ENCODE results near the gene B3GNT2.

B3GNT2 gene

GRCh38 chr2:62248226-62248625 is 52.3 kb downstream of the B3GNT2 start:
- Histone ChIP-seq H2BK15ac (ENCODE audit: low read length) (no peak overlapping the region), H4K91ac (ENCODE audit: low read depth, low read length, poor library complexity) (no peak overlapping the region), H2BK12ac (ENCODE audit: low read length) (no peak overlapping the region), H2BK120ac (ENCODE audit: low read depth, low read length) (no peak overlapping the region), H3K9ac (ENCODE audit: low read depth, low read length, poor library complexity) (no peak overlapping the region), H3K4ac (ENCODE audit: low read length) (no peak overlapping the region), H3K4me1 (ENCODE audit: control insufficient read depth in 2 of 2, insufficient read depth in 1 of 2, low read depth in 1 of 2, low read length in 2 of 2) (peaks cover 0 to 3% of the 10 kb centered on the region in 2 donors), H3K36me3 (replicated peaks in 1 of 2; ENCODE audit: control insufficient read depth in 2 of 2, insufficient read depth in 2 of 2, low read length in 2 of 2) (no peaks in the 10 kb centered on the region), H3K23ac (ENCODE audit: low read depth, low read length, poor library complexity) (no peak overlapping the region), H2AK5ac (ENCODE audit: low read depth, low read length) (no peak overlapping the region), H3K79me1 (ENCODE audit: low read depth, low read length) (no peaks in the 10 kb centered on the region), H3K14ac (ENCODE audit: low read length) (no peak overlapping the region), H3K27me3 (ENCODE audit: control insufficient read depth in 3 of 3, insufficient read depth in 3 of 3, low read depth in 1 of 3, low read length in 3 of 3) (no peaks in the 10 kb centered on the region), H3K18ac (ENCODE audit: low read length) (no peak overlapping the region), H3K4me2 (ENCODE audit: insufficient read depth, low read length, poor library complexity, severe bottlenecking) (no peak overlapping the region), H3K27ac (replicated peaks; ENCODE audit: low read length) (no peak overlapping the region), H2AFZ (ENCODE audit: low read length) (no peak overlapping the region), H3K4me3 (ENCODE audit: low read length in 2 of 2) (no peak overlapping the region), H2BK5ac (ENCODE audit: low read length) (no peak overlapping the region), H4K8ac (ENCODE audit: low read depth, low read length) (no peak overlapping the region), H3K9me3 (replicated peaks in 1 of 2; ENCODE audit: control insufficient read depth in 2 of 2, insufficient read depth in 1 of 2, low read depth in 1 of 2, low read length in 2 of 2) (peaks cover 0 to 2% of the 10 kb centered on the region in 2 donors)
- no CpG with 5 or more reads among the region's 3 CpGs for WGBS, 2 donors (ENCODE audit: extremely low coverage in 2 of 2, insufficient read length in 2 of 2, insufficient replicate concordance in 1 of 2)
- DNase-seq (ENCODE audit: low spot score) = no peak

GRCh38 chr2:62250239-62250638 is 54.3 kb downstream of the B3GNT2 start:
- Histone ChIP-seq H3K18ac (ENCODE audit: low read length) (no peak overlapping the region), H4K91ac (ENCODE audit: low read depth, low read length, poor library complexity) (no peak overlapping the region), H3K4me3 (ENCODE audit: low read length in 2 of 2) (no peak overlapping the region), H2AK5ac (ENCODE audit: low read depth, low read length) (no peak overlapping the region), H3K23ac (ENCODE audit: low read depth, low read length, poor library complexity) (no peak overlapping the region), H3K4me2 (ENCODE audit: insufficient read depth, low read length, poor library complexity, severe bottlenecking) (no peak overlapping the region), H2BK15ac (ENCODE audit: low read length) (no peak overlapping the region), H3K79me1 (ENCODE audit: low read depth, low read length) (no peaks in the 10 kb centered on the region), H3K4ac (ENCODE audit: low read length) (no peak overlapping the region), H2BK120ac (ENCODE audit: low read depth, low read length) (no peak overlapping the region), H3K14ac (ENCODE audit: low read length) (no peak overlapping the region), H2BK5ac (ENCODE audit: low read length) (no peak overlapping the region), H3K4me1 (ENCODE audit: control insufficient read depth in 2 of 2, insufficient read depth in 1 of 2, low read depth in 1 of 2, low read length in 2 of 2) (no peaks in the 10 kb centered on the region), H4K8ac (ENCODE audit: low read depth, low read length) (no peak overlapping the region), H3K27ac (replicated peaks; ENCODE audit: low read length) (no peak overlapping the region), H3K9me3 (replicated peaks in 1 of 2; ENCODE audit: control insufficient read depth in 2 of 2, insufficient read depth in 1 of 2, low read depth in 1 of 2, low read length in 2 of 2) (peaks cover 2 to 4% of the 10 kb centered on the region in 2 donors), H2AFZ (ENCODE audit: low read length) (no peak overlapping the region), H3K27me3 (ENCODE audit: control insufficient read depth in 3 of 3, insufficient read depth in 3 of 3, low read depth in 1 of 3, low read length in 3 of 3) (no peaks in the 10 kb centered on the region), H3K36me3 (replicated peaks in 1 of 2; ENCODE audit: control insufficient read depth in 2 of 2, insufficient read depth in 2 of 2, low read length in 2 of 2) (no peaks in the 10 kb centered on the region), H2BK12ac (ENCODE audit: low read length) (no peak overlapping the region), H3K9ac (ENCODE audit: low read depth, low read length, poor library complexity) (no peak overlapping the region)
- DNase-seq (ENCODE audit: low spot score) = no peak
- no CpG with 5 or more reads among the region's 4 CpGs for WGBS, 2 donors (ENCODE audit: extremely low coverage in 2 of 2, insufficient read length in 2 of 2, insufficient replicate concordance in 1 of 2)

GRCh38 chr2:62254424-62255266 is 58.7 kb downstream of the B3GNT2 start:
- Histone ChIP-seq H3K9me3 (replicated peaks in 1 of 2; ENCODE audit: control insufficient read depth in 2 of 2, insufficient read depth in 1 of 2, low read depth in 1 of 2, low read length in 2 of 2) (peaks cover 2 to 4% of the 10 kb centered on the region in 2 donors), H4K8ac (ENCODE audit: low read depth, low read length) (no peak overlapping the region), H3K18ac (ENCODE audit: low read length) (no peak overlapping the region), H2AK5ac (ENCODE audit: low read depth, low read length) (no peak overlapping the region), H3K27me3 (ENCODE audit: control insufficient read depth in 3 of 3, insufficient read depth in 3 of 3, low read depth in 1 of 3, low read length in 3 of 3) (no peaks in the 10 kb centered on the region), H4K91ac (ENCODE audit: low read depth, low read length, poor library complexity) (no peak overlapping the region), H3K4me3 (ENCODE audit: low read length in 2 of 2) (no peak overlapping the region), H2BK5ac (ENCODE audit: low read length) (no peak overlapping the region), H3K14ac (ENCODE audit: low read length) (no peak overlapping the region), H3K23ac (ENCODE audit: low read depth, low read length, poor library complexity) (no peak overlapping the region), H2BK120ac (ENCODE audit: low read depth, low read length) (no peak overlapping the region), H3K4ac (ENCODE audit: low read length) (no peak overlapping the region), H2AFZ (ENCODE audit: low read length) (no peak overlapping the region), H3K9ac (ENCODE audit: low read depth, low read length, poor library complexity) (no peak overlapping the region), H3K79me1 (ENCODE audit: low read depth, low read length) (no peaks in the 10 kb centered on the region), H2BK15ac (ENCODE audit: low read length) (no peak overlapping the region), H3K36me3 (replicated peaks in 1 of 2; ENCODE audit: control insufficient read depth in 2 of 2, insufficient read depth in 2 of 2, low read length in 2 of 2) (no peaks in the 10 kb centered on the region), H3K4me1 (ENCODE audit: control insufficient read depth in 2 of 2, insufficient read depth in 1 of 2, low read depth in 1 of 2, low read length in 2 of 2) (no peaks in the 10 kb centered on the region), H3K27ac (replicated peaks; ENCODE audit: low read length) (no peak overlapping the region), H2BK12ac (ENCODE audit: low read length) (no peak overlapping the region), H3K4me2 (ENCODE audit: insufficient read depth, low read length, poor library complexity, severe bottlenecking) (no peak overlapping the region)
- DNase-seq (ENCODE audit: low spot score) = no peak
- WGBS, 2 donors (ENCODE audit: extremely low coverage in 2 of 2, insufficient read length in 2 of 2, insufficient replicate concordance in 1 of 2) = no CpG with 5 or more reads among the region's 1 CpG

GRCh38 chr2:62257466-62257865 is 61.6 kb downstream of the B3GNT2 start:
- Histone ChIP-seq H3K36me3 (replicated peaks in 1 of 2; ENCODE audit: control insufficient read depth in 2 of 2, insufficient read depth in 2 of 2, low read length in 2 of 2) (no peaks in the 10 kb centered on the region), H3K4ac (ENCODE audit: low read length) (no peak overlapping the region), H3K4me3 (ENCODE audit: low read length in 2 of 2) (no peak overlapping the region), H3K27ac (replicated peaks; ENCODE audit: low read length) (no peak overlapping the region), H2BK15ac (ENCODE audit: low read length) (no peak overlapping the region), H3K9me3 (replicated peaks in 1 of 2; ENCODE audit: control insufficient read depth in 2 of 2, insufficient read depth in 1 of 2, low read depth in 1 of 2, low read length in 2 of 2) (peaks cover 2 to 4% of the 10 kb centered on the region in 2 donors), H4K91ac (ENCODE audit: low read depth, low read length, poor library complexity) (no peak overlapping the region), H3K79me1 (ENCODE audit: low read depth, low read length) (no peaks in the 10 kb centered on the region), H3K14ac (ENCODE audit: low read length) (no peak overlapping the region), H2BK120ac (ENCODE audit: low read depth, low read length) (no peak overlapping the region), H3K4me1 (ENCODE audit: control insufficient read depth in 2 of 2, insufficient read depth in 1 of 2, low read depth in 1 of 2, low read length in 2 of 2) (no peaks in the 10 kb centered on the region), H2BK5ac (ENCODE audit: low read length) (no peak overlapping the region), H3K9ac (ENCODE audit: low read depth, low read length, poor library complexity) (no peak overlapping the region), H3K27me3 (ENCODE audit: control insufficient read depth in 3 of 3, insufficient read depth in 3 of 3, low read depth in 1 of 3, low read length in 3 of 3) (no peaks in the 10 kb centered on the region), H3K4me2 (ENCODE audit: insufficient read depth, low read length, poor library complexity, severe bottlenecking) (no peak overlapping the region), H4K8ac (ENCODE audit: low read depth, low read length) (no peak overlapping the region), H3K23ac (ENCODE audit: low read depth, low read length, poor library complexity) (no peak overlapping the region), H2AFZ (ENCODE audit: low read length) (no peak overlapping the region), H2BK12ac (ENCODE audit: low read length) (no peak overlapping the region), H2AK5ac (ENCODE audit: low read depth, low read length) (no peak overlapping the region), H3K18ac (ENCODE audit: low read length) (no peak overlapping the region)
- DNase-seq (ENCODE audit: low spot score) = no peak
- WGBS, 2 donors (ENCODE audit: extremely low coverage in 2 of 2, insufficient read length in 2 of 2, insufficient replicate concordance in 1 of 2) = no CpG with 5 or more reads among the region's 4 CpGs
